H1 (cell line): ENCODE measurements around the gene NASP.

ENCODE experiments used
- CHD2 ChIP-seq: IDR thresholded peaks from 2 replicates; pipeline ENCODE4 v1.6.1; 2012; ENCODE audit warnings: low read length, improper control_type of control experiment
- CTCF ChIP-seq, 3 experiments: IDR thresholded peaks; 1 replicate in 2 of 3; 2 replicates in 1 of 3; pipeline versions ENCODE4 v1.5.1 to v1.6.1; 2011; ENCODE audit warnings: low read length in 3 of 3, mild to moderate bottlenecking in 3 of 3, inconsistent platforms in 2 of 3, low read depth in 1 of 3, moderate library complexity in 1 of 3; ENCODE audit not compliant: insufficient read depth in 1 of 3; ENCODE audit errors: control extremely low read depth in 1 of 3
- EZH2 ChIP-seq: fragments of 200-600 bp; sonication (generic); IDR thresholded peaks from 2 replicates; pipeline ENCODE4 v1.7.1; 2012; ENCODE audit warnings: low read depth, mild to moderate bottlenecking, moderate library complexity, low read length, inconsistent platforms; ENCODE audit not compliant: severe bottlenecking
- GABPA ChIP-seq: IDR thresholded peaks from 2 replicates; pipeline ENCODE4 v1.6.1; 2011; ENCODE audit warnings: mild to moderate bottlenecking, low read length, moderate library complexity, borderline replicate concordance; ENCODE audit not compliant: insufficient read depth
- JUN ChIP-seq: IDR thresholded peaks from 2 replicates; pipeline ENCODE4 v1.6.1; 2011; ENCODE audit warnings: low read depth, mild to moderate bottlenecking, improper control_type of control experiment, low read length
- JUND ChIP-seq: IDR thresholded peaks from 2 replicates; pipeline ENCODE4 v1.6.1; 2011; ENCODE audit warnings: mild to moderate bottlenecking, improper control_type of control experiment, low read length
- RAD21 ChIP-seq, 2 experiments: IDR thresholded peaks in 1 of 2; conservative IDR thresholded peaks in 1 of 2; 2 replicates each; pipeline ENCODE4 v1.6.1; 2011; ENCODE audit warnings: low read depth in 2 of 2, low read length in 2 of 2, improper control_type of control experiment in 1 of 2, inconsistent platforms in 1 of 2, mild to moderate bottlenecking in 1 of 2, moderate library complexity in 1 of 2
- RFX5 ChIP-seq: IDR thresholded peaks from 2 replicates; pipeline ENCODE4 v1.6.1; 2011; ENCODE audit warnings: low read depth, low read length, improper control_type of control experiment, borderline replicate concordance
- TAF7 ChIP-seq: optimal IDR thresholded peaks from 2 replicates; pipeline ENCODE3; 2011; ENCODE audit warnings: low read depth, mild to moderate bottlenecking, inconsistent platforms, low read length, moderate library complexity, borderline replicate concordance
- TBP ChIP-seq: IDR thresholded peaks from 2 replicates; pipeline ENCODE4 v1.6.1; 2011; ENCODE audit warnings: low read depth, low read length, improper control_type of control experiment
- USF2 ChIP-seq: IDR thresholded peaks from 2 replicates; pipeline ENCODE4 v1.6.1; 2011; ENCODE audit warnings: low read length, improper control_type of control experiment

- no peak for TF ChIP-seq RFX5
- TF ChIP-seq CTCF (IDR thresholded peaks at IDR 0.05; ENCODE audit: control extremely low read depth in 1 of 3, insufficient read depth in 1 of 3, low read depth in 1 of 3, low read length in 3 of 3): no peak
- no peak for TF ChIP-seq EZH2
- TF ChIP-seq JUN: no peak
- TF ChIP-seq CHD2: no peak
- no peak for TF ChIP-seq RAD21 (IDR thresholded peaks at IDR 0.05 in 1 of 2, conservative IDR thresholded peaks at IDR 0.05 in 1 of 2; ENCODE audit: low read depth in 2 of 2, low read length in 2 of 2)
- no peak for TF ChIP-seq TAF7
- no peak for TF ChIP-seq JUND
- no peak for TF ChIP-seq TBP
- no peak for TF ChIP-seq GABPA
- no peak for TF ChIP-seq USF2
Observed at GRCh38 chr1:45570631-45571030, 13.2 kb upstream of the NASP start.
